GM12874 (cell line): ENCODE data around the gene ABLIM2.

Experiments
- TF ChIP-seq, protein P1 (sequence below): IDR thresholded peaks from 2 replicates; pipeline ENCODE4 v1.5.1; 2011; ENCODE audit warnings: low read depth, mild to moderate bottlenecking, control low read depth, low read length, moderate library complexity; ENCODE audit not compliant: insufficient read depth

ABLIM2 gene

DNA sequence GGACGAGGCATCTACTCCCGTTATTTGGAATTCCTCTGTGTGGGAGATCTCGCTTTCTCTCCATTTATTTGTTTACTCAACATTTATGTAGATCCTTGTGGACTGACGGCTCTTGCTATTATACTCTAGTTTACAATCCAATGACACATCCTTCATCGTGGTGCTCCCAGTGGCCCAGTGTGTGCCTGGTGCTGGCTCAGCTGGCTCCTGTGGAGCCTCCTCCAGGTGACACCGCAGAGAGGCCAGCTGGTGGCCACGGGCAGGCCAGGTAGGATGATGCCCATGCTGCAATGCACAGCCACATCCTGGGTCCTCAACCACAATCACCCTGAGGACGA is 134.9 kb downstream of the ABLIM2 start:
- TF ChIP-seq, protein P1, sequence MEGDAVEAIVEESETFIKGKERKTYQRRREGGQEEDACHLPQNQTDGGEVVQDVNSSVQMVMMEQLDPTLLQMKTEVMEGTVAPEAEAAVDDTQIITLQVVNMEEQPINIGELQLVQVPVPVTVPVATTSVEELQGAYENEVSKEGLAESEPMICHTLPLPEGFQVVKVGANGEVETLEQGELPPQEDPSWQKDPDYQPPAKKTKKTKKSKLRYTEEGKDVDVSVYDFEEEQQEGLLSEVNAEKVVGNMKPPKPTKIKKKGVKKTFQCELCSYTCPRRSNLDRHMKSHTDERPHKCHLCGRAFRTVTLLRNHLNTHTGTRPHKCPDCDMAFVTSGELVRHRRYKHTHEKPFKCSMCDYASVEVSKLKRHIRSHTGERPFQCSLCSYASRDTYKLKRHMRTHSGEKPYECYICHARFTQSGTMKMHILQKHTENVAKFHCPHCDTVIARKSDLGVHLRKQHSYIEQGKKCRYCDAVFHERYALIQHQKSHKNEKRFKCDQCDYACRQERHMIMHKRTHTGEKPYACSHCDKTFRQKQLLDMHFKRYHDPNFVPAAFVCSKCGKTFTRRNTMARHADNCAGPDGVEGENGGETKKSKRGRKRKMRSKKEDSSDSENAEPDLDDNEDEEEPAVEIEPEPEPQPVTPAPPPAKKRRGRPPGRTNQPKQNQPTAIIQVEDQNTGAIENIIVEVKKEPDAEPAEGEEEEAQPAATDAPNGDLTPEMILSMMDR = no peak

- TF ChIP-seq, protein P1 = no peak
These were observed 135.6 kb downstream of the ABLIM2 start for GRCh38 chr4:8022767-8023695.

DNA sequence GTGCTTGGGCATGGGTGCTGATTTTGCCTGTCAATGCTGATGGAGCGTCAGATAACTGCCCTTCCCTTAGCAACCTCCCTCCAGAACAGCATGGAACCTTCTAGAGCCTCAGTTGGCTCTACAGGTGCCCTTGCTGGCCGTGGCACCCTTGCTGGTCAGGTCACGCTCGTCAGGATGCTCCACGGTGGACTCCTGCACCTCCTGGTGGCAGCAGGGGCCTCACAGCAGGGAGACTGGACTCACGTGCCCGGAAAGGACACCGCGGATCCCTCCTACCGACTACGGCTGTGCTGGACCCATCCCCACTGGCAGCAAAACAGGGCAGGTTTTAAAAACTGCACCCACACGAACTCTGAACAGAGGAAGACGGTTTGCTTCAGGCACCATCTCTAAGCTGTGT is 136.8 kb downstream of the ABLIM2 start:
- TF ChIP-seq, protein P1 = no peak

GRCh38 chr4:8019396-8020365 is 138.9 kb downstream of the ABLIM2 start:
- TF ChIP-seq, protein P1 = no peak

DNA sequence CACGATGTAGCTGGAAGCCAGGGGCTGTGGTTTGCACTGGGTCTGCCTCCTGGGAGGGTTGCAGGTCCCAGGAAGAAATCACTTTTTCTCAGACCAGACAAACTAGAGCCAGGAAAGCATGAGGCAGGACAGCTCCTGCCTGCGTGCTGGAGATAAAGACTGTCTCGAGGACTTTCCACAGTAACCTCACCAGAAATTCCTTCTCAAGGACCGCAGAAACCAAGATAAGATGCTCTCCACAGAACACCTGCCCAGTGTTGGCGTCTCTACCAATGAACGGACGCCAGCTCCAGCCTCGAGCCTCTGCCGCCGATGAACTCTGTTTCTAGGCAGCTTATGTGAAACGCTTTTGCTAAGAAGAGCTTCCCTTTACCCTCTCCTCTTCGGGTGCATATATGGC is 142.1 kb downstream of the ABLIM2 start:
- TF ChIP-seq, protein P1 = no peak

GRCh38 chr4:8015512-8015911 is 143.1 kb downstream of the ABLIM2 start:
- TF ChIP-seq, protein P1 = no peak
